Forelimb muscle (tissue), 1 donor: ENCODE data around the gene CIDEB. TPM values are rescaled to one million over a fixed set of nuclear protein-coding genes. Genes with fewer than 3 reads are reported as not detected.
"Not testable (repeated sequence)": the region's sequence is repeated elsewhere in the genome, so short reads cannot be mapped to it uniquely, and the experiment has no call there.

ENCODE experiments used
- DNase-seq: peaks from one replicate; pipeline ENCODE4 v3.0.0-alpha.2; 2013; ENCODE audit warnings: low read depth
- polyA plus RNA-seq: library from polyadenylated mRNA; unstranded; fragments of 120-200 nt; gene quantifications from one replicate; pipeline ENCODE4 v1.2.1, GENCODE V29; 2013; ENCODE audit not compliant: insufficient read length

Gene CIDEB, protein sequence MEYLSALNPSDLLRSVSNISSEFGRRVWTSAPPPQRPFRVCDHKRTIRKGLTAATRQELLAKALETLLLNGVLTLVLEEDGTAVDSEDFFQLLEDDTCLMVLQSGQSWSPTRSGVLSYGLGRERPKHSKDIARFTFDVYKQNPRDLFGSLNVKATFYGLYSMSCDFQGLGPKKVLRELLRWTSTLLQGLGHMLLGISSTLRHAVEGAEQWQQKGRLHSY
- polyA plus RNA-seq = 8.2 TPM

DNA sequence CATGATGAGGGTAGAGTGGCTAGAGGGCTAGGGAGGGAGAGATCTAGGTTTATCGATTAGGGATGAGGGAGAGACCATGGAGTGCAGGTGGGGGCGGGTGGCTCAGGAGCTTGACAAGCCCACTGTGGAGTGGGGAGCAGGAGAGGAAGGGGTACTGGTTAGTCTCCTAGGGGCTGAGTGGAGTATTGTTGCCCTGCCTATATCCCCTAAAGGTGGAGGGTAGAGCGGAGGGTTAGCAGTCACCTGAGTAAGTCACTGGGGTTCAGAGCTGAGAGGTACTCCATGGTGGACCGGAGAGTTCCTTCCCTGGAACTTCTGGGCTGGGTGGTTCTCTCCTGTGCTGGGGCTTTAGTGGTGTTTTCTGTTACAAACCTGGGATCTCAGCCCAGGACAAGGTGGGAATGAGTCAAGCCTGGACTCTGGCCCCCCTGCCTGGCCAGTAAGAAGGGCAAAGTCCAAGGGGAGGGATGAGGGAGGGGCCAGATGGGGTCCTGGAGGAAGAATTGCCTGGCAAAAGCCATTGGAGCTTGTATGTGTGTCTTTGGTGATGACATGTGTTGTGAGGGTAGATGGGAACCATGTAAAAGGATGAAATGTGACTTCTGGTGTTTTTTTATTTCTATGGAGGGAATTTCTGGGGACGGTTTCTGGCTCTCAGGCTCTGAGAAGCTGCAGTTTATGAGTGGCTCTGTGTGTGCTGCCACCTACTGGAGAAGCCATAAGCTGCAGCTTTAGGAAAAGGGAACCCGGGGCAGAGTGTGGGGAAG lies at the start of gene CIDEB:
TSS of gene CIDEB (minus strand) at position 403 of the 767 bp plus-strand sequence. CDS start at position 284, 119 bp downstream.
- no peak for DNase-seq

DNA sequence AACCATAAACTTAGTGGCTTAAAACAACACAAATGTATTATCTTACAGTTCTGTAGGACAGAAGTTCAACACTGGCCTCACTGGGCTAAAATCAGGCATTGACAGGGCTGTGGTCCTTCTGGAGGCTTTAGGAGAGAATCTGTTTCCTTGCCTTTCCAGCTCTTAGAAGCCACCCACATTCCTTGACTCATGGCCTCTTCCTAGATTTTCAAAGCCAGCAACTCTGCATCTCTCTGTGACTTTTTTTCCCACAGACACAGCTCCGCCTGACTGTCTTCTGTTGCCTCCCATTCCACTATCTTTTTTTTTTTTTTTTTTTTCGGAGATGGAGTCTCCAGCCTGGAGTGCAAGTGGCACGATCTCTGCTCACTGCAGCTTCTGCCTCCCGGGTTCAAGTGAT lies 48.4 kb upstream of the CIDEB start:
- DNase-seq = no peak

DNA sequence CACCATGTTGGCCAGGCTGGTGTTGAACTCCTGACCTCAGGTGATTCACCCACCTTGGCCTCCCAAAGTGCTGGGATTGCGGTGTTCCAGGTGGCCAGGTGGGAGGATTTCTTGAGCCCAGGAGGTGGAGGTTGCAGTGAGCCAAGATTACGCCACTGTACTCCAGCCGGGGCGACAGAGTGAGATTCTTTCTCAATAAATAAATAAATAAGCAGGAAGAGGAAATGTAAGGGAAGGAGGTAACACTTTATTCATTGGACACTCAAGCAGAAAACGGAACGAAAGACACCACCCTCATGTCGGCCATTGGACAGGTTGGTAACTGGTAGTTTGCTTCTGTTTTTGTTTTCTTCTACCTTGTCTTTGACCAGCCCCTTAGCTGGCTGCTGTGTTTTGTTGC lies 47.2 kb upstream of the CIDEB start:
- DNase-seq = no peak

DNA sequence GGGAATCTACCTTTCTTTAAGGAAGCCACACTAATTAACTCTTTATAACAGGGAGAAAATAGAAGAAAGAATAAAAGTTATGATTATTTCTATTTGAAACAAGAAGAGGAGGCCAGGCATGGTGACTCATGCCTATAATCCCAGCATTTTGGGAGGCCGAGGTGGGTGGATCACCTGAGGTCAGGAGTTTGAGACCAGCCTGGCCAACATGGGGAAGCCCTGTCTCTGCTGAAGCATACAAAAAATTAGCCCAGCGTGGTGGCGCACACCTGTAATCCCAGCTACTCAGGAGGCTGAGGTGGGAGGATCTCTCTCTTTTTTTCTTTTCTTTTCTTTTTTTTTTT lies 46.7 kb upstream of the CIDEB start:
- not testable (repeated sequence) for DNase-seq

DNA sequence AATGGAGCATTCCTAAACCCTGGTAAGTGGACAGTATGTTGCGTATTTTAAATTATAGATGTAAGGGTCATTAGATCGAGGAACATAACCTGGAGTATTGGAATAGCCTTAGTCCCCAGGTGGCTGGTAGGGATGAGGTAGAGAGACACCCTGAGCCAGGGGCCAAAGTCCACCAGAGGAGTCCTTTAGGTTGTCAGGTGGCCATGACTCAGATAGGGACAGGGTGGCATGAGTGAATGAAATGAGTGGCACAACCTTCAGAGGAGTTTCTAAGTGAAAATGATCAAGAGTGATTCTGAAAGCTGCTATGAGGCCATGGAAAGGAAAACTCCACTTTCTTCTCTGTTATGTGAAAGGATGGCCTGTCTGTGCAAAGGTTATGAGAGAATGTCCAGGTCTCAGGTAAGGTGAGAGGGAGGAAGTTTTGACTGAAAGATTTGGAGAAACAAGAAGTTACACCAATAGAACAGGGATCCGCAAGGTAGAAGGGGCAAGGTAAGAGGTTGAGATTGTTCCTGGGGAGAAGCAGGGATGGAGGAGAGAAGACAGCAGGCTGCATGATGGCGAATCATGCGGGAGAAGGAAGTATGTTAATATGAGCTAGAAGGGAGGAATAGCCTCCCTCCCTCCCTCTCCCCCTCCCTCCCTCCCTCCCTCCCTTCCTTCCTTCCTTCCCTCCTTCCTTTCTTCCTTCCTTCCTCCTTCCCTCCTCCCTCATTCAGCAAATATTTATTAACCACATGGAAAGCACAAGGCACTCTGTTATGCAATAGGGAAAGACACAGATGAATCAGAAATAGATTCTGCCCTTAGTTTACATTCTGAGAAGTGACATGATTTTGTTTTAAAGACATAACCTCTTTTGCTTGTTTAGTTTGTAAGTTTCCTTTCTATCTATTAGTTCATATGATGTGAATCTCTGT lies 46.0 kb upstream of the CIDEB start:
- no peak for DNase-seq

DNA sequence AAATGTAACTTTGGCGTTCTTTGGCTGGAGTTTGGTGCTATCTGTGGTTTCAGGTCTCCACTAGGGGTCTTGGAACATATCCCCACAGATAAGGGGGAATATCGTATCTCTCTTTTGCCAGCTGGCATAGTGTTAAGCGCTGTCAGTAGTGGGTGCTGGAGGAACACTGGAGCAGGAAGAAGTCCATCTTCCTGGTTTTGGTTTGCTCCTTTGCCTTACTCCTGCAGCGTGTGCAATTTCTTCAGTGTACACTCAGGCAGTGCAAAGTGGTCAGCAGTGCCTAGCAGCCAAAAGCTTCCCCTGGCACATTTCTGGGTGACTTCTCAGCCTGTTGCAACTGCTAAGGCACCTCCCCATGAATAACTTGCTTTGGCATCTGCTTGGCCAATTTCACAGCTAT lies 43.7 kb upstream of the CIDEB start:
- no peak for DNase-seq

DNA sequence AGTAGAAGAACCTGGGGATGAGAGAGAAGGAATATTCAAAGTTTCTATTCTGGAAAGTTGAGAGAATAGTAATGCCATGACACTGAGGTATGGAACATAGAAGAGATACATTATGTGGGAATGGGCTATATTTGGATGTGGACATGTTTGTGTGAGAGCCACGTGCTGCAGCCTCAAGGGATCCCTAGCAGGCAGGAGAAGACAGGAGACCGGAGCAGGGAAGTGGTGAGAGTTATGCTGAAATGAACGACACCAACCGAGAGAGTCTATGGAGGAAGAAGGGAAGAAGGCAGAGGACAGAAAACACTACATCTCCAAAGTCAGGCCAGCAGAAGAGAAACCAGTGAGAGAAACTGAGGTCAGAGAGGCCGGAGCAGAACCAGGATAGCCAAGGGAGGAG lies 42.0 kb upstream of the CIDEB start:
- DNase-seq = no peak

DNA sequence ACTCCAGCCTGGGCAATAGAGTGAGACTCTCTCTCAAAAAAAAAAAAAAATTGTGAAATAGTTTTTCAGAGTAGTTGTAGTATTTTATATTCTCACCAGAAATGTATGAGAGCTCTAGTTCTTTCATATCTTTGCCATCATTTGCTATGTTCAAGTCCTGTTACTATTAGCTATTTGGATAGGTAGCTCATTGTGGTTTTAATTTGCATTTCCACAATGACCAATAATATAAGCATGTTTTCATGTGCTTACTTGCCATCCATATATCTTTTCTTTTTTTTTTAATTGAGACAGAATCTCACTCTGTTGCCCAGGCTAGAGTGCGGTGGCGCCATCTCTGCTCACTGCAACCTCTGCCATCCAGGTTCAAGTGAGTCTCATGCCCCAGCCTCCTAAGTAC lies 40.4 kb upstream of the CIDEB start:
- DNase-seq = no peak

DNA sequence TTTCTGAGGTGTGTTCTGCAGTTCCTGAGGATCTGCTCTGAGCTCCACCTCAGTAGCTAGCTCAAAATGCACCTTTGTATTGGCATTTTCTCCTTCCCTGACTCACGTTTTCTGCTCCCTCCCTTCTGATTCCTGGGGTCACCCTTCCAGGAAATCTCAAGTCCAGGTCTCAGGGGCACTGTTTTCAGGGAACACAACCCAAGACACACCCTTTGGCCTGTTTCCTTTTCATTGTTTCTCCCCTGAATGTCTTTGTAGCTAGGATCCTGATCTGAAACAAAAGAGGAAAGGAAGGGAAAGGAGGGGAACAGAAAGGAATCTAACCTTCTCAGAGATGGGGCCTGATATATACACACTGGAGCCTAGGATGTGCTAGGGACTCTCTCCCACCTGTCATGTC lies 39.4 kb upstream of the CIDEB start:
- DNase-seq = no peak

DNA sequence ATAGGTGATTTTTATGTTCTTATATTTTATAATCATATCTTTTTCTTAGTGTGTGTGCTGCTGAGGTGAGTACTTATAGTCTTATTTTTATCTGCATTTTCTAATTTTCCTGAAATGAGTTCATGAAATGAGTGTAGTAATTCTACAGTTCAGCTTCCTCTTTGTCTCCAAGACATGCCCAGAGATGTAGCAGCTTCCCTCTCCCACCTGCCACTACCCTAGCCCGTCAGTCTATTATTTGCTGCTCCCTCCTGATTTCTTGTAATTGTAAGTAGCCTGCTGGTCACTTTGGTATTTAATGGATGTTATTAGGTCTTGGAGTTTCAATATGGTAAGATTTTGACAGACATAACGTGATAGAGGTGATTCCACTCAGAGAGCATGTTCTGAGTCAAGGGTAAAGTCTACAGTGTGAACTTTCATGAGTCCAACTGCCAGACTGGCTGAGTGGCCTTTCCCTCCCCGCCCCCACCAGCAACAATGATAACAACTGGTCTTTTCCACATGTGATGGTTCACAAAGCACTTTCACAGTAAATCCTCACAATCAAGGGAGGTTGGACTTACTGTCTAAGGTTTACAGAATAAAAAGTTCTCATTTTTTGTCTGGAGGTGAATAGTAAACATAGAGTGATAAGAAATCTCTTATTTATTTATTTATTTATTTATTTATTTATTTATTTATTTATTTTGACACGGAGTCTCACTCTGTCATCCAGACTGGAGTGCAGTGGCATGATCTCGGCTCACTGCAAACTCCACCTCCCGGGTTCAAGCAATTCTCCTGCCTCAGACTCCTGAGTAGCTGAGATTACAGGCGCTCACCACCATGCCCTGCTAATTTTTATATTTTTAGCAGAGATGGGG lies 36.3 kb upstream of the CIDEB start:
- DNase-seq = no peak

DNA sequence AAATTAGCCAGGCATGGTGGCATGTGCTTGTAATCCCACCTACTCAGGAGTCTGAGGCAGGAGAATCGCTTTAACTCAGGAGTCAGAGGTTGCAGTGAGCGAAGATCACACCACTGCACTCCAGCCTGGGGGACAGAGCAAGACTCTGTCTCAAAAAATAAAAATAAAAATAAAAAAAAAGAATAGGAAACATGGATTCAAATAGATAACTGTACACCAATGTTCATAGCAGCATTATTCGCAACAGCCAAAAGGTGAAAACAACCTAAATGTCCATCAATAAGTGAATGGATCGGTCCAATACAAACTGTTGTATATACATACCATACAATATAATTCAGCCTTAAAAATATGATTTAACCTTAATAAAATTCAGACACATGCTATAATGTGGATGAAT lies 35.1 kb upstream of the CIDEB start:
- DNase-seq = no peak

DNA sequence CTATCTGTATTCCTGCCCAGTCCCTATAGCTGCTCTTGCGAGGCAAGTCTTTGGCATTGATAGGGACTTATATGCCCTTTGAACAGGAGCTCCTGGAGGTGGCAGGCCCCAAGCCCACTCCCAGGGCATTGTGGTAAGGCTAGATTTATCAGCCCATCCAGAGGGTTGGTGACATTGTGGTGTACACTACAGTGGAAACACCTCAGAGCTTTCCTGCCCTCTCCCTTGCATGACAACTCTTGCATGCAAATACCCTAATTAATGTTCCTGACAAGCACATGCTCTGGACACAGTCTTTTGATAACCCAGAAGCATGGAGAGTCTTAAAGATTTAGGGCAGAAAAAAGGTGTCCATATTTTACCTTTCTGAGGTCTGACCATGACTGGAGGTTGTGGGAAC lies 32.8 kb upstream of the CIDEB start:
- no peak for DNase-seq

DNA sequence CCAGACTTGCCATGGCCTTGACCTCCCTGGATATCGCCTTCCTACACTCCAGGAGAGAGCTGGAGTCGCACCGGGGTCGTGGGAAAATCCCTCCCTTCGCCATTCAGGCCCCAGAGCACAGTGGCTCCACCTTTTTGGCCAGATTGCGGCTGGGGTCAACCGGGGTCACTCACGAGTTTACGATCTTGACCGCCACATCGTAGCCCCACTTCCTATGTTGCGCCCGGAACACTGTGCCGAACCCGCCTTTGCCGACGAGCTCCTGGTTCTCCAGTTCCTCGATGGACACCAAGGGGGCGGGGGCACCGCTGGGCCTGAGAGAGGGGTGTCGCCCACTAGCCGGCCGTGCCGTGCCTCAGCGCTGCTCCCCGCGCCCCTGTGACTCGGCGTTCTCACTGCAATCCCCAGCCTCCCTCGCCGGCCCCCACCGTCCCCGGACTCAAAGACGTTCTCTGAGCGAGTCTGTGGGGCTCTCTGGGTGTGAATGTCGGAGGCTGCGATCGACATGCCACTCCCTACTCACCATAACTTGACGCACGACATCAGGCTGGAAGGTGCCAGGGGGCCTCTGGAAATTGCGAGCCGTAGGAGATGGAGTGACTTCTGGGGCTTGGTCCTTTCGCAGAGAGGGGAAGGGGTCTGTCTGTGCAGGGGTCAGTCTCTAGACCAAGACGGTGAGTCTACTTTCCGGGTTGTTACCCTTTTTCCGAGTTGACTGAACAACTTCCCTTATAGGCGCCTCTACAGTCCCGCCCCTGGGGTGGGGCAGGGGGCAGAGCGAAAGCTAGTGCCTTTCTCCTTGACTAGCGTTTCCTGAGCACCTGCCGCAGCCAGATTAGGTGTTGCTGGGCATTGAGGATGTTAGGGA lies 31.7 kb upstream of the CIDEB start, which contains the start of gene RIPK3:
TSS of gene RIPK3 (minus strand) at position 708 of the 868 bp plus-strand sequence. CDS start at position 543, 165 bp downstream.
- DNase-seq = no peak

DNA sequence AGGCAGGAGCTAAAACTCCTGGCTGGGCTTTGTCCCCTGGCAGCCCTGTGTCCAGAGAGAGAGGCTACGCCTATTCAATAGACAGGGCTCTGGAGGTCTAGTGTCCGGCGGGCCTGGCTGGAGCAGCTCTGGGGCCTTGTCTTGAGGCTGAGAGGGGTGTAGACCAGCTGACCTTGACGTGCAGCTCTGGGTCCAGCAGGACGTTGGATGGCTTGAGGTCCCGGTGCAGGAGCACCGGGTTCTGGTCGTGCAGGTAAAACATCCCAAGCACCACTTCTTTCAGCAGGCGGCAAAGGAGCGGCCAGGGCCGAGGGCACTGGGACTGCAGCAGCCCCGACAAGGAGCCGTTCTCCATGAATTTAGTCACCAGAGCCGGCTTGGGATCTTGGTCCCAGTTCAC lies 31.1 kb upstream of the CIDEB start:
- DNase-seq = no peak

DNA sequence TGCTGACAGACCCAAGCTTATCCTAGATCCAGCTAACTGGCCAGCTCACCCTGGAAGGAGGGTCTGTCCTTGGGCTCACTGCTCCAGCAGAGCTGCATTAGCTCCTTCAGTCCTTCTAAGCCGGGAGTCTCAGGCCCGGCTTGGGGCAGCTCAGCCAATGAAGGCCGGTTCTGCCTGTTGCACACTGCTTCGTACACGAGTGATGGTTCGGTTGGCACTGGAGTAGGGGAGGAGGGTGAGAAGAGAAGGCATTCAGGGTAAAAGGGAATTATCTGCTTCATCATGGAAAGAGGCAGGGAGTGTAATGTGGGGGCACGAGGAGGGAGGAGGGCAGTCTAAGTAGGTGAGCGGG lies 30.0 kb upstream of the CIDEB start:
- no peak for DNase-seq

DNA sequence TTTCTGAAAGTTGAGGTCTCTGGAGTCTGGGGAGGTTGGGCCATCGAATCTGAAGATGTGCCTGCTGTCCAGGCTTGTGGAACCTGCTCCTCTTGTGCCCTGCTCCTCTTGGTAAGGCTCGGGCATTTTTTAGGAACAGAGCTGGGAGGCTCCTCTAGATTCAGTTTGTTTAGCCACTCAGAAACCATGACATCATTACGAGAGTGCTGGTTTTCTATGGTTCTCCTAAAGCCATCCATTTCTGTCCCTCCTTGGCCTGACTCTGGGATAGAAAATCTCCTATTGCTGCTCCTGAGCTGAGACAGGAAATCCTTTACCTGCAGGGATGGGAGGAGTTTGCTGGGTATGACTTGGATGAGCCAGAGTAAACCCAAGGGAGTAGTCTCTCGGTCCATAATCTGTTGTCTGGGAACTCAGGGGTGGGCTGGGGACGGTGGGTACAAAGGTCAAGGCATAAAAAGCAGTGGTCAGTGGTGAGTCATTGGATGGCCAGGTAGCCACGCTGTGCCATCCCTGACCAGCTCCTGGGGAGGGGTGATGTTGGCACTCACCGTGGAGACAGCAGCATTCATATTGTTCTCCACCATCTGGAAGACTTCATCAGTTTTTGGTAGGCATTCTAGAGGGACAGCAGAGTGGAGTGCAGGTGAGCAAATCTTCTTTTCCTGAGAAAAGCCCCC lies 29.5 kb upstream of the CIDEB start:
- DNase-seq = no peak

DNA sequence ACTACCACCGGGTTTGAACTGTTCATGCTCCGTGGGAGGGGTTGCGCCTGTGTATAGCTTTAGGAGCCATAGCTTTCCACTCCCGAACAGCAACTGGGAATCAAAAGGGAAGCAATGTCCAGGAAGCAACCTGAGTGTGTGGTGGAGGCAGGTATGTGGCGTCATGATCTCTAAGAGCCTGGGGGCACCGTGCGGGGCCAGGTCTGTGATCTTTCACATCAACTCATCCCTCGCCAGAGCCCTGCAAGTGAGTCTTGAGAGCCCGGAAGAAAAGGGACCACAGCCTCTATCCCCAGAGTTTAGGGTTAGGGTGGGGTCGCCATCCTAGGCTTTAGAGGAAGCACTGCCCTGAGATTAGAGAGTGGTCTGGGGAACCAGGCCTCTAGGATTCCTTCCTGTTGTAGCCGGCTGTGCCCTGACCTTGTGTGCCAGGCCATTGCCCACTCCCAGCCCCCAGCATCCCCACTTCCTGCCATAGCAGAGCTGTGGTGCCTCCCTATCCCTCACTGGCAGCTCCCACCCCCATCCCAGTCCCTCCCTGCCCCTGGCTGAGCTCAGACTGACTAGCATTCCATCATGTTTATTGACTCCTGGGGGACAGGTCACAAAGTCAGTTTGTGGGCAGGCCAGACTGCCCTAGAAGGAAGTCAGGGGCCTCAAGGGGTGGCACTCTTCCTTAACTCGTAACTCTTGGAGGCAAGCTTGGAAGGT lies 27.8 kb upstream of the CIDEB start:
- no peak for DNase-seq

DNA sequence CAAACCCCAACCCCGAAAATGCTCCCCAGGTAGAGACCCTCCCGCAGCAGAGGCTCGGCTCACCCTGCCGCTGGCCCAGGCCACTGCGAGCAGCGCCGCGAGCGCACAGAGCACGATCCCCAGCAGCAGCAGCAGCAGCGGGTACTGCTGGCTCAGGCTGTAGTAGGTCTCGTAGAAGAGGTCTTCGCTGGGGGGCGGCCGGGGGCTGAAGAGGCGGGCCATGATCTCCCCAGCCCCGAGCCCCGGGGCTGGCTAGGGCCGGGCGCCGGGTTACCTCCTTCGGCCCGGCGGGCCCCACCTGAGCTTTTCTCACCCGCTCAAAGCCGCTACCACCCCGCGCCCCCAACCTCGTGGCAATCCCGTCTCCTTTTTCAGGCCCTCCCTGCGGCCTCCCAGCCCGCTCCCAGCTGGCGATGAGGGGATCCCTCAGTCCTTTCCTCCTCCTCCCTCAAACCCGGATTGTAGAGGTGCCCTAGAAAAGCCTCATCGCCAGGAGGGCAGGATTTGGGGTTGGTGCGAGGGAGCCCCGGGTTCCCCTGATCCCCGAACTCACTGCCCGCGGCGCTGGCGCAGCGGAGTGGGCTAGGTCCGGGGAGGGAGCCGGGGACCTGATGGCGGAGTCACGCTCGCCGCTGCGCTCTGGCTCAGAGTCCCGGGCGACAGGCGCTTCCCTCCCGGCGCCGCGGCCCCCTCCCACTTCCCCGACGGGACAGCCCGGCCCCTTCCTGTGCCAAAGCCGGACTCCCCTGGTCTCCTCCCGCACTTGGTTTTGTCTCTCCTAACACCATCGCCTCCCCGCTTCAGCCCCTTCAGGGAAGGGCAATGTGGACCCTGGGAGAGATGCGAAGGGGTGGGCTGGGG lies 26.9 kb upstream of the CIDEB start, which contains the start of gene ADCY4:
TSS of gene ADCY4 (minus strand) at position 641 of the 861 bp plus-strand sequence. CDS start at position 222, 419 bp downstream.
- no peak for DNase-seq
